ENCODE data around the gene TCN1.

DNA sequence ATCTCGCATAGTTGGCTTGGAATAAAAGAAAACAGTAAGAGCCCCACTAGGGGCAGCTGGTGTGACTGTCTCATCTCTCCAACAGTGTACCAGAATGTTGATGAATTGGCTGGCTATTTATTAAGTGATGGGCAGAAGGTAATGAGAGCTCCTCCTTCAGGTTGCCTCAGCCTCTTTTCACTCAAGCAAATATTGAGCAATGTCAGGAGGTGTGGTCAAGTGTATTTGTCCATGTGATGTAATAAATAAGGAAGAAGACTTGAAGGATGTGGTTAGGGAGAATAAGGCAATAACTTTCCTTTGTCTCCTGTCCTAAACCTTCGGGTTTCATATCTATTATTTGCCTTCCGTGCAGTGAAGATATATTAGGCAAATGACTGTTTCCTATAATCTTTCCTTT is at the start of gene TCN1:
- TF ChIP-seq CTCF (IDR thresholded peaks at IDR 0.05) (no peak), POLR2A (IDR thresholded peaks at IDR 0.05) (no peak)

Data from prostate gland (tissue), 2 donors.